SU-DHL-6 (cell line): ENCODE results near the gene NOD1.

Source experiments
- H2AFZ ChIP-seq: fragments of 200-600 bp; sonication (generic); 2 replicates; pipeline ENCODE4 v1.6.1; 2014; ENCODE audit warnings: low read depth, mild to moderate bottlenecking, moderate library complexity, mixed read lengths, antibody characterized with exemption, low read length; ENCODE audit not compliant: severe bottlenecking
- H3F3A ChIP-seq: fragments of 200-600 bp; shearing (Covaris generic); 2 replicates; pipeline ENCODE4 v1.6.0; 2016; ENCODE audit warnings: antibody characterized with exemption, mild to moderate bottlenecking; ENCODE audit not compliant: insufficient read depth
- H3K27ac ChIP-seq: fragments of 200-600 bp; sonication (generic); 2 replicates; pipeline ENCODE4 v1.5.1; 2016; ENCODE audit warnings: low read depth, mild to moderate bottlenecking, low read length, moderate library complexity, mixed read lengths
- H3K27me3 ChIP-seq: fragments of 200-600 bp; sonication (generic), shearing (Covaris generic); 2 replicates; pipeline ENCODE4 v1.6.0; 2014; ENCODE audit warnings: mild to moderate bottlenecking, low read length
- H3K36me3 ChIP-seq: fragments of 200-600 bp; sonication (generic); 2 replicates; pipeline ENCODE4 v1.6.1; 2014; ENCODE audit warnings: mild to moderate bottlenecking, low read length, mixed read lengths
- H3K4me2 ChIP-seq: fragments of 300-600, 200-600 bp; shearing (Covaris generic), sonication (generic); 2 replicates; pipeline ENCODE4 v1.6.0; 2014; ENCODE audit warnings: low read length, low read depth, mild to moderate bottlenecking; ENCODE audit not compliant: poor library complexity, severe bottlenecking
- H3K4me3 ChIP-seq: fragments of 200-600 bp; sonication (generic); 2 replicates; pipeline ENCODE4 v1.5.1; 2014; ENCODE audit warnings: antibody characterized with exemption, low read length, mild to moderate bottlenecking, mixed read lengths; ENCODE audit not compliant: insufficient read depth, poor library complexity, severe bottlenecking
- H3K79me2 ChIP-seq: fragments of 200-600 bp; sonication (generic); 2 replicates; pipeline ENCODE4 v1.6.1; 2014; ENCODE audit warnings: mild to moderate bottlenecking, low read length, moderate library complexity; ENCODE audit not compliant: insufficient read depth
- H3K9ac ChIP-seq: fragments of 200-600 bp; sonication (generic); 2 replicates; pipeline ENCODE4 v1.7.0; 2014; ENCODE audit warnings: mild to moderate bottlenecking, low read length
- H3K9me2 ChIP-seq: fragments of 200-600 bp; sonication (generic); replicated peaks from 2 replicates; pipeline ENCODE4 v1.6.1; 2014; ENCODE audit warnings: low read length; ENCODE audit not compliant: insufficient read depth
- H3K9me3 ChIP-seq: fragments of 200-600 bp; sonication (generic); 2 replicates; pipeline ENCODE4 v1.6.1; 2014; ENCODE audit warnings: low read length, mixed read lengths; ENCODE audit not compliant: insufficient read depth
- H4K20me1 ChIP-seq: fragments of 200-600 bp; sonication (generic); 2 replicates; pipeline ENCODE4 v1.6.1; 2014; ENCODE audit warnings: low read depth, mild to moderate bottlenecking, antibody characterized with exemption, low read length, moderate library complexity, mixed read lengths
- EZH2phosphoT487 ChIP-seq: fragments of 200-600 bp; sonication (generic), shearing (Covaris generic); conservative IDR thresholded peaks from 2 replicates; pipeline ENCODE4 v1.6.1; 2018; ENCODE audit warnings: mild to moderate bottlenecking, antibody characterized with exemption, low read length, moderate library complexity, mixed read lengths
- TF ChIP-seq, protein P1 (sequence below): fragments of 200-600 bp; sonication (generic); IDR thresholded peaks from one replicate; pipeline ENCODE4 v1.5.1; 2017; ENCODE audit warnings: antibody characterized with exemption, mild to moderate bottlenecking, low read length, moderate library complexity; ENCODE audit not compliant: insufficient read depth, poor library complexity, severe bottlenecking

NOD1 gene

DNA sequence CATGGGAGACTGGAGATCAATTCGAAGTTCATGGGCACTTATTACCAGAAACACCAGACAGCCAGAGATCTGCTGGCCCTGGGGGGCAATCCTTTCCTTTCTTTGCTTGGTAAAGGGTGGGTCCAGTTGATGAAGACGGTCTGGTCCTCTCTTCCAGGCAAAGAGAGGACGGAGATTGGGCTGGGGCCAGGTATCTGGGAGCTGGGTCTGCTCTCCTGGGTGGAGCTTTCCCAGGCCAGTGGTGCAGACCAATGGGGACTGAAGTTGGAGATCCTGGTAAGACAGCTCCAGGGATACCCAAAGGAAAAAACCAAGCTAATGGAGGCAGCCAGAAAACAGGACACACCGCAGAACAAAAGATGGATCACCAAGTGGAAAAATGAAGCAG is 18.3 kb downstream of the NOD1 start:
- Histone ChIP-seq H3K9ac (no peak overlapping the region), H3K27me3 (no peaks in the 10 kb centered on the region), H3K4me2 (no peak overlapping the region), H3F3A (no peaks in the 10 kb centered on the region), H4K20me1 (no peaks in the 10 kb centered on the region), H3K9me3 (no peaks in the 10 kb centered on the region), H3K79me2 (no peaks in the 10 kb centered on the region), H2AFZ (no peak overlapping the region), H3K9me2 (no peaks in the 10 kb centered on the region), H3K36me3 (no peaks in the 10 kb centered on the region), H3K4me3 (no peak overlapping the region), H3K27ac (no peak overlapping the region)
- TF ChIP-seq EZH2phosphoT487: no peak

- Histone ChIP-seq H3K9me3 (no peaks in the 10 kb centered on the region), H2AFZ (no peak overlapping the region), H3K4me3 (no peak overlapping the region), H3K36me3 (no peaks in the 10 kb centered on the region), H3K4me2 (no peak overlapping the region), H3K9ac (no peak overlapping the region), H3K9me2 (no peaks in the 10 kb centered on the region), H4K20me1 (no peaks in the 10 kb centered on the region), H3K27ac (no peak overlapping the region), H3K27me3 (no peaks in the 10 kb centered on the region), H3K79me2 (no peaks in the 10 kb centered on the region), H3F3A (no peaks in the 10 kb centered on the region)
- TF ChIP-seq EZH2phosphoT487: no peak
- TF ChIP-seq, protein P1, sequence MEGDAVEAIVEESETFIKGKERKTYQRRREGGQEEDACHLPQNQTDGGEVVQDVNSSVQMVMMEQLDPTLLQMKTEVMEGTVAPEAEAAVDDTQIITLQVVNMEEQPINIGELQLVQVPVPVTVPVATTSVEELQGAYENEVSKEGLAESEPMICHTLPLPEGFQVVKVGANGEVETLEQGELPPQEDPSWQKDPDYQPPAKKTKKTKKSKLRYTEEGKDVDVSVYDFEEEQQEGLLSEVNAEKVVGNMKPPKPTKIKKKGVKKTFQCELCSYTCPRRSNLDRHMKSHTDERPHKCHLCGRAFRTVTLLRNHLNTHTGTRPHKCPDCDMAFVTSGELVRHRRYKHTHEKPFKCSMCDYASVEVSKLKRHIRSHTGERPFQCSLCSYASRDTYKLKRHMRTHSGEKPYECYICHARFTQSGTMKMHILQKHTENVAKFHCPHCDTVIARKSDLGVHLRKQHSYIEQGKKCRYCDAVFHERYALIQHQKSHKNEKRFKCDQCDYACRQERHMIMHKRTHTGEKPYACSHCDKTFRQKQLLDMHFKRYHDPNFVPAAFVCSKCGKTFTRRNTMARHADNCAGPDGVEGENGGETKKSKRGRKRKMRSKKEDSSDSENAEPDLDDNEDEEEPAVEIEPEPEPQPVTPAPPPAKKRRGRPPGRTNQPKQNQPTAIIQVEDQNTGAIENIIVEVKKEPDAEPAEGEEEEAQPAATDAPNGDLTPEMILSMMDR: no peak
These were observed 18.9 kb downstream of the NOD1 start for GRCh38 chr7:30459591-30460245.

DNA sequence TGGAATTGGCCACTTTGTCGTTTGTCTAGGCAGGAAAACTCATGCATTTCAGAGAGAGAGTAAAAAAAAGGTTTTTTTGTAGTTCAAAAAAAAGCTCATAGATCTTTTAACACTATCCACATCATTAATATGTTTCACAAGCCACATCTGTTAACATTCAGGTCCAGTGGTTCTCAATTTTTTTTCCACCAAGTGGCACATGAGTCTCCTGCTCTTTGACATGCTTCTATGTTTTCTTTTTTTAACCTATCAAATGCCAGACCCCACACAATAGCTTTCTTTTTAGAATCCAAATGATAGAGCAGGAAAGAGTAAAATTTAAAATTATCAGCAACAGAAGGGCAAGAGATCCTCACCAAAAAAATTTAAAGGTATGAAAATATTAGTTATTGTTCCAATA is 20.3 kb downstream of the NOD1 start:
- H3K36me3 ChIP-seq: no peaks in the 10 kb centered on the region
- no peak overlapping the region for H3K4me3 ChIP-seq
- H3K27ac ChIP-seq: no peak overlapping the region
- H2AFZ ChIP-seq: no peak overlapping the region
- no peaks in the 10 kb centered on the region for H3K27me3 ChIP-seq
- H3K9me2 ChIP-seq: no peaks in the 10 kb centered on the region
- no peak overlapping the region for H3K4me2 ChIP-seq
- no peak overlapping the region for H3K9ac ChIP-seq
- no peaks in the 10 kb centered on the region for H3K79me2 ChIP-seq
- H3K9me3 ChIP-seq: no peaks in the 10 kb centered on the region
- no peaks in the 10 kb centered on the region for H4K20me1 ChIP-seq
- TF ChIP-seq EZH2phosphoT487: no peak
- TF ChIP-seq, protein P1: no peak
- no peaks in the 10 kb centered on the region for H3F3A ChIP-seq

- no peak overlapping the region for H3K4me3 ChIP-seq
These were observed 24.7 kb downstream of the NOD1 start for GRCh38 chr7:30453921-30454320.

More at GRCh38 chr7:30453921-30454320, 24.7 kb downstream of the NOD1 start:
- Histone ChIP-seq H4K20me1 (no peaks in the 10 kb centered on the region), H3K27me3 (no peaks in the 10 kb centered on the region), H3K36me3 (no peaks in the 10 kb centered on the region), H2AFZ (no peak overlapping the region), H3K9me3 (no peaks in the 10 kb centered on the region), H3K27ac (no peak overlapping the region), H3K9ac (no peak overlapping the region), H3K4me2 (no peak overlapping the region), H3K9me2 (no peaks in the 10 kb centered on the region), H3K79me2 (no peaks in the 10 kb centered on the region), H3F3A (no peaks in the 10 kb centered on the region)
- TF ChIP-seq EZH2phosphoT487: no peak
- TF ChIP-seq, protein P1: no peak
